GM19193 (cell line): ENCODE data around the gene GALK1.

ENCODE experiments used
- POLR2A ChIP-seq: IDR thresholded peaks from 4 replicates; pipeline ENCODE4 v1.6.1; 2011; ENCODE audit not compliant: insufficient read depth, insufficient read length; ENCODE audit errors: extremely low read depth

Gene GALK1

GRCh38 chr17:75750661-75751423 lies 14.2 kb downstream of the GALK1 start:
- TF ChIP-seq POLR2A = no peak

- TF ChIP-seq POLR2A = no peak
Observed at GRCh38 chr17:75749545-75750389, 15.2 kb downstream of the GALK1 start.

GRCh38 chr17:75748706-75749105 lies 16.3 kb downstream of the GALK1 start:
- no peak for TF ChIP-seq POLR2A

- no peak for TF ChIP-seq POLR2A
Observed at GRCh38 chr17:75743625-75744206, 21.3 kb downstream of the GALK1 start.

GRCh38 chr17:75742337-75742736 lies 22.7 kb downstream of the GALK1 start:
- TF ChIP-seq POLR2A = no peak

GRCh38 chr17:75740631-75741077 lies 24.3 kb downstream of the GALK1 start:
- TF ChIP-seq POLR2A = no peak

- no peak for TF ChIP-seq POLR2A
Observed at GRCh38 chr17:75740215-75740614, 24.8 kb downstream of the GALK1 start.

- no peak for TF ChIP-seq POLR2A
Observed at GRCh38 chr17:75739801-75740200, 25.2 kb downstream of the GALK1 start.

- no peak for TF ChIP-seq POLR2A
Observed at GRCh38 chr17:75739174-75739573, 25.8 kb downstream of the GALK1 start.

- TF ChIP-seq POLR2A = no peak
Observed at GRCh38 chr17:75738218-75738802, 26.7 kb downstream of the GALK1 start.

- no peak for TF ChIP-seq POLR2A
Observed at GRCh38 chr17:75737133-75737962, 27.6 kb downstream of the GALK1 start.

- TF ChIP-seq POLR2A = no peak
Observed at GRCh38 chr17:75736173-75736835, 28.7 kb downstream of the GALK1 start.

- TF ChIP-seq POLR2A = no peak
Observed at GRCh38 chr17:75734674-75735294, 30.2 kb downstream of the GALK1 start.
